Ishikawa (cell line): ENCODE results near the gene RASGRP1.

ENCODE experiments used
- CEBPB ChIP-seq: IDR thresholded peaks from 2 replicates; pipeline ENCODE4 v1.6.1; 2012
- CREB1 ChIP-seq: IDR thresholded peaks from 2 replicates; pipeline ENCODE4 v1.6.1; 2012; ENCODE audit warnings: low read depth
- EGR1 ChIP-seq: IDR thresholded peaks from 2 replicates; pipeline ENCODE4 v1.6.1; 2012
- EP300 ChIP-seq: IDR thresholded peaks from 2 replicates; pipeline ENCODE4 v1.6.1; 2012; ENCODE audit warnings: borderline replicate concordance
- FOXM1 ChIP-seq: IDR thresholded peaks from 2 replicates; pipeline ENCODE4 v1.6.1; 2012; ENCODE audit warnings: low read depth, borderline replicate concordance
- MAX ChIP-seq: IDR thresholded peaks from 2 replicates; pipeline ENCODE4 v1.6.1; 2012
- NFIC ChIP-seq: IDR thresholded peaks from 2 replicates; pipeline ENCODE4 v1.6.1; 2012
- RAD21 ChIP-seq: IDR thresholded peaks from 2 replicates; pipeline ENCODE4 v1.6.1; 2012; ENCODE audit warnings: low read depth
- TAF1 ChIP-seq: IDR thresholded peaks from 2 replicates; pipeline ENCODE4 v1.6.1; 2012; ENCODE audit warnings: low read depth, mild to moderate bottlenecking
- TCF12 ChIP-seq: IDR thresholded peaks from 2 replicates; pipeline ENCODE4 v1.6.1; 2012; ENCODE audit warnings: low read depth
- TEAD4 ChIP-seq: IDR thresholded peaks from 2 replicates; pipeline ENCODE4 v1.6.1; 2012
- USF1 ChIP-seq: IDR thresholded peaks from 2 replicates; pipeline ENCODE4 v1.6.1; 2012
- YY1 ChIP-seq: IDR thresholded peaks from 2 replicates; pipeline ENCODE4 v1.6.1; 2012; ENCODE audit warnings: low read depth
- ZBTB7A ChIP-seq: IDR thresholded peaks from 2 replicates; pipeline ENCODE4 v1.6.1; 2012; ENCODE audit warnings: low read depth
- TF ChIP-seq, protein P1 (sequence below): IDR thresholded peaks from 2 replicates; pipeline ENCODE4 v1.6.1; 2012; ENCODE audit warnings: low read depth, mild to moderate bottlenecking

The RASGRP1 gene

DNA sequence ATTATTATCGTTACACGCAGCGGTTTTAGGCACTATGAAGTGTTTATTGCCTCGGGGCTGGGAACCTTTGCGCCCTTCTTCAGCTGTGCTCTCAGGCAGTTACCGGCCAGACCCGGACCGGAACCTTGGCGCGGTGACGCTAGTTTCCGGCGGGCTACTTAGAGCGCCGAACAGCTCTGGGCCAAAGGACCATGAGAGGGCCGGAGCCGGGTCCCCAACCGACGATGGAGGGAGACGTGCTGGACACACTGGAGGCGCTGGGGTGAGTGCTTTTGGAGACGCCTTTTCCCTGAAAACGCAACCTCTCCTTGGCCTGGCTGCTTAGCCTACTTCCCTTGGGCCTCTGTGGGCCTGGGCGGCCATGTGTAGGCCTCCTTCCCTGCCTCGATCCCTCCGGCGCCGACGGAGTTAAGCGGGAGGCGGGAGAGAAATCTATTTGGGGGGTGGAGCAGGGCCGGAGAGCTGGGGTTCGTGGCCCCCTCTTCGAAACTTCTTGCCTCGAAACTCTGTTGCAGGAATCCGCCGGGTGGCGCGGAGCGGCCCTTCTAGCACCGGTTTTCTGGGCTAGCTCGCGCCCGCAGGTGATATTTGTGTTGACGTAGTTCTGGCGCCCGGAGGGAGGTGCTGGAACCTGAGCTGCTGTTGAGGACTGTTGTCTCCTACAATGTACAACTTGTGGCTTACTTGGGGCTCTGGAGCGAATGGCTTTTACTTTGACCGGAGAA is 110.5 kb downstream of the RASGRP1 start, which contains the start of gene FAM98B:
Gene FAM98B (plus strand): TSS at position 157 of the 725 bp plus-strand sequence. CDS start 35 bp downstream, at position 192.
- TF ChIP-seq CREB1 (no peak), USF1 (peak; percentile 55; the same call in 1 of the 2 replicates), TEAD4 (no peak), RAD21 (no peak), EGR1 (no peak; the same call in 1 of the 2 replicates), CEBPB (no peak), FOXM1 (no peak), YY1 (peak; percentile 75), MAX (peak; percentile 84), NFIC (0 out of 2 replicates have a peak, but pooled peaks have one; percentile 14), EP300 (peak; percentile 37; the same call in 1 of the 2 replicates), ZBTB7A (no peak), TCF12 (peak; percentile 77), TAF1 (peak; percentile 97)
- TF ChIP-seq, protein P1, sequence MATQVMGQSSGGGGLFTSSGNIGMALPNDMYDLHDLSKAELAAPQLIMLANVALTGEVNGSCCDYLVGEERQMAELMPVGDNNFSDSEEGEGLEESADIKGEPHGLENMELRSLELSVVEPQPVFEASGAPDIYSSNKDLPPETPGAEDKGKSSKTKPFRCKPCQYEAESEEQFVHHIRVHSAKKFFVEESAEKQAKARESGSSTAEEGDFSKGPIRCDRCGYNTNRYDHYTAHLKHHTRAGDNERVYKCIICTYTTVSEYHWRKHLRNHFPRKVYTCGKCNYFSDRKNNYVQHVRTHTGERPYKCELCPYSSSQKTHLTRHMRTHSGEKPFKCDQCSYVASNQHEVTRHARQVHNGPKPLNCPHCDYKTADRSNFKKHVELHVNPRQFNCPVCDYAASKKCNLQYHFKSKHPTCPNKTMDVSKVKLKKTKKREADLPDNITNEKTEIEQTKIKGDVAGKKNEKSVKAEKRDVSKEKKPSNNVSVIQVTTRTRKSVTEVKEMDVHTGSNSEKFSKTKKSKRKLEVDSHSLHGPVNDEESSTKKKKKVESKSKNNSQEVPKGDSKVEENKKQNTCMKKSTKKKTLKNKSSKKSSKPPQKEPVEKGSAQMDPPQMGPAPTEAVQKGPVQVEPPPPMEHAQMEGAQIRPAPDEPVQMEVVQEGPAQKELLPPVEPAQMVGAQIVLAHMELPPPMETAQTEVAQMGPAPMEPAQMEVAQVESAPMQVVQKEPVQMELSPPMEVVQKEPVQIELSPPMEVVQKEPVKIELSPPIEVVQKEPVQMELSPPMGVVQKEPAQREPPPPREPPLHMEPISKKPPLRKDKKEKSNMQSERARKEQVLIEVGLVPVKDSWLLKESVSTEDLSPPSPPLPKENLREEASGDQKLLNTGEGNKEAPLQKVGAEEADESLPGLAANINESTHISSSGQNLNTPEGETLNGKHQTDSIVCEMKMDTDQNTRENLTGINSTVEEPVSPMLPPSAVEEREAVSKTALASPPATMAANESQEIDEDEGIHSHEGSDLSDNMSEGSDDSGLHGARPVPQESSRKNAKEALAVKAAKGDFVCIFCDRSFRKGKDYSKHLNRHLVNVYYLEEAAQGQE = no peak

- TF ChIP-seq MAX (no peak), TEAD4 (no peak), TAF1 (no peak), EGR1 (no peak), YY1 (no peak), RAD21 (no peak), CEBPB (no peak), CREB1 (no peak), ZBTB7A (no peak), USF1 (no peak), NFIC (no peak), TCF12 (no peak), EP300 (no peak), FOXM1 (no peak)
- TF ChIP-seq, protein P1 = no peak
These were observed 123.5 kb downstream of the RASGRP1 start for GRCh38 chr15:38441130-38441519.

- TF ChIP-seq ZBTB7A (no peak), FOXM1 (no peak), TAF1 (no peak), RAD21 (peak; percentile 79), NFIC (no peak)
These were observed 124.1 kb downstream of the RASGRP1 start for GRCh38 chr15:38440353-38441129.
